DND-41 (cell line): Measurements from ENCODE around the gene COG7.

Experiments used
- ATAC-seq: fragments of 200-7000 bp; cut with Tn5 transposase; 3 replicates; pipeline ENCODE4 v1.9.1; 2021; ENCODE audit warnings: low read depth; ENCODE audit not compliant: insufficient read depth
- DNase-seq: peaks from one replicate; pipeline ENCODE4 v3.0.0-alpha.2; 2020
- H2AFZ ChIP-seq: 2 replicates; pipeline ENCODE4 v1.6.0; 2012; ENCODE audit warnings: low read depth, low read length
- H3K27ac ChIP-seq: 2 replicates; pipeline ENCODE4 v1.5.1; 2012; ENCODE audit warnings: low read length, inconsistent platforms
- H3K27me3 ChIP-seq: fragments of 200-600 bp; sonication (generic); 2 replicates; pipeline ENCODE4 v1.6.0; 2012; ENCODE audit warnings: low read length, mild to moderate bottlenecking, inconsistent platforms; ENCODE audit not compliant: insufficient read depth, poor library complexity
- H3K36me3 ChIP-seq: 2 replicates; pipeline ENCODE4 v1.5.1; 2012; ENCODE audit warnings: low read length, inconsistent platforms; ENCODE audit not compliant: insufficient read depth
- H3K4me1 ChIP-seq: 2 replicates; pipeline ENCODE4 v1.5.1; 2012; ENCODE audit warnings: mild to moderate bottlenecking, low read length; ENCODE audit not compliant: insufficient read depth
- H3K4me2 ChIP-seq: 2 replicates; pipeline ENCODE4 v1.6.0; 2012; ENCODE audit warnings: mild to moderate bottlenecking, moderate library complexity, low read length, inconsistent platforms; ENCODE audit not compliant: insufficient read depth
- H3K4me3 ChIP-seq, 2 experiments: fragments of 200-600 bp in 1 of 2; shearing (Covaris generic) in 1 of 2; 2 replicates each; pipeline ENCODE4 v1.5.1; 2012 to 2016; ENCODE audit warnings: inconsistent platforms in 2 of 2, low read length in 2 of 2, mild to moderate bottlenecking in 2 of 2, low read depth in 1 of 2, moderate library complexity in 1 of 2
- H3K79me2 ChIP-seq: 2 replicates; pipeline ENCODE4 v1.6.0; 2012; ENCODE audit warnings: low read length, inconsistent platforms; ENCODE audit not compliant: insufficient read depth
- H3K9ac ChIP-seq: 2 replicates; pipeline ENCODE4 v1.6.0; 2012; ENCODE audit warnings: low read depth, mild to moderate bottlenecking, inconsistent platforms, low read length, moderate library complexity
- H3K9me3 ChIP-seq: 2 replicates; pipeline ENCODE4 v1.5.1; 2012; ENCODE audit warnings: low read length, moderate library complexity, mild to moderate bottlenecking, inconsistent platforms; ENCODE audit not compliant: insufficient read depth, severe bottlenecking
- H4K20me1 ChIP-seq: 2 replicates; pipeline ENCODE4 v1.6.0; 2012; ENCODE audit warnings: low read length; ENCODE audit not compliant: insufficient read depth
- EZH2 ChIP-seq: IDR thresholded peaks from 3 replicates; pipeline ENCODE4 v1.6.1; 2012; ENCODE audit warnings: borderline replicate concordance, low read depth, mild to moderate bottlenecking, moderate library complexity, low read length, inconsistent platforms; ENCODE audit not compliant: severe bottlenecking
- TF ChIP-seq, protein P1 (sequence below): IDR thresholded peaks from 2 replicates; pipeline ENCODE4 v1.5.1; 2012; ENCODE audit warnings: borderline replicate concordance, low read length, moderate library complexity, mild to moderate bottlenecking; ENCODE audit not compliant: poor library complexity, severe bottlenecking; ENCODE audit errors: extremely low read depth

The COG7 gene

DNA sequence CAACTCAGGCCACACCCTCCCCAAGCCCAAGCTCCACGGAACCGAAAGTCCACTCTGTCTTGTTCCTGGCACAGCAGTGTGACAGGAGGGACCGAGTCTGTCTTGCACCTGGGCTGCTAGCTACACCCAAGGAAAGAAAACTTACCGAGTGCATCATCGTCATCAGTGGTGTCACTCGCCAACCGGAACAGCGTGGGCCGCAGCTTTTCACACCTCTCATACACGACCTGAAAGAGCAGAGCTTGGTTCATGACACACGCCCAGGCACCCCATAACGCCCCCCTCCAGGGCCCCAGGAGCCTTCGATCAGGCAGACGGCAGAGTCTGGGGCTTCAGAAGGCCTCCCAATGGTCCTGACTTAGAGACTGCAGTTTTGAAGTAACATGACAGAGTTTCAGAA is 29.8 kb upstream of the COG7 start:
- ATAC-seq = no peak
- Histone ChIP-seq H3K79me2 (no peaks in the 10 kb centered on the region), H3K4me1 (no peaks in the 10 kb centered on the region), H2AFZ (no peak overlapping the region), H3K9ac (no peak overlapping the region), H3K4me2 (no peak overlapping the region), H3K9me3 (no peaks in the 10 kb centered on the region), H4K20me1 (no peaks in the 10 kb centered on the region), H3K27ac (no peak overlapping the region), H3K4me3 (no peak overlapping the region), H3K36me3 (no peaks in the 10 kb centered on the region), H3K27me3 (no peaks in the 10 kb centered on the region)
- no peak for DNase-seq
- TF ChIP-seq, protein P1, sequence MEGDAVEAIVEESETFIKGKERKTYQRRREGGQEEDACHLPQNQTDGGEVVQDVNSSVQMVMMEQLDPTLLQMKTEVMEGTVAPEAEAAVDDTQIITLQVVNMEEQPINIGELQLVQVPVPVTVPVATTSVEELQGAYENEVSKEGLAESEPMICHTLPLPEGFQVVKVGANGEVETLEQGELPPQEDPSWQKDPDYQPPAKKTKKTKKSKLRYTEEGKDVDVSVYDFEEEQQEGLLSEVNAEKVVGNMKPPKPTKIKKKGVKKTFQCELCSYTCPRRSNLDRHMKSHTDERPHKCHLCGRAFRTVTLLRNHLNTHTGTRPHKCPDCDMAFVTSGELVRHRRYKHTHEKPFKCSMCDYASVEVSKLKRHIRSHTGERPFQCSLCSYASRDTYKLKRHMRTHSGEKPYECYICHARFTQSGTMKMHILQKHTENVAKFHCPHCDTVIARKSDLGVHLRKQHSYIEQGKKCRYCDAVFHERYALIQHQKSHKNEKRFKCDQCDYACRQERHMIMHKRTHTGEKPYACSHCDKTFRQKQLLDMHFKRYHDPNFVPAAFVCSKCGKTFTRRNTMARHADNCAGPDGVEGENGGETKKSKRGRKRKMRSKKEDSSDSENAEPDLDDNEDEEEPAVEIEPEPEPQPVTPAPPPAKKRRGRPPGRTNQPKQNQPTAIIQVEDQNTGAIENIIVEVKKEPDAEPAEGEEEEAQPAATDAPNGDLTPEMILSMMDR = no peak
- TF ChIP-seq EZH2 = no peak

DNA sequence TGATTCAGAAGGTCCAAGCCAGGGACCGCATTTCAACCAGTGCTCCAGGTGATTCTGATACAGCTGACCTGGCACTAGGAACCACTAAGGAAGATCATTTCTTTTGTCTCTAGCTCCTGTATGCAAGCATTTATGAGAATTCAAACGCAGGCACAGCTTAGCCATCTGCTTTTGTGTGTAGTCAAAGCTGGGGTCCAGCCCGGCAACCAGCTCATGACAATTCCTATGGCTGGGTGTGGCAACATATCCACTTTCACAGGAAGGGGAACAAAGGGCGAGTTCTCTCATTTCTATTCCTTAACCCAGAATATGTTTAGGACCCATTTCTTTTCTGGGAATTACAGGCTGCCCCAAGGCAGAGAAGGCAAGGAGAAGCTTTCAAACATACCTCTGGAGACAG is 27.3 kb upstream of the COG7 start:
- ATAC-seq (no peak), DNase-seq (no peak)
- Histone ChIP-seq H3K4me1 (no peaks in the 10 kb centered on the region), H3K36me3 (no peaks in the 10 kb centered on the region), H3K9ac (no peak overlapping the region), H3K9me3 (no peaks in the 10 kb centered on the region), H3K4me2 (no peak overlapping the region), H3K79me2 (no peaks in the 10 kb centered on the region), H3K27me3 (no peaks in the 10 kb centered on the region), H3K27ac (no peak overlapping the region), H2AFZ (no peak overlapping the region), H3K4me3 (no peak overlapping the region), H4K20me1 (no peaks in the 10 kb centered on the region)
- TF ChIP-seq, protein P1 = no peak
- no peak for TF ChIP-seq EZH2

DNA sequence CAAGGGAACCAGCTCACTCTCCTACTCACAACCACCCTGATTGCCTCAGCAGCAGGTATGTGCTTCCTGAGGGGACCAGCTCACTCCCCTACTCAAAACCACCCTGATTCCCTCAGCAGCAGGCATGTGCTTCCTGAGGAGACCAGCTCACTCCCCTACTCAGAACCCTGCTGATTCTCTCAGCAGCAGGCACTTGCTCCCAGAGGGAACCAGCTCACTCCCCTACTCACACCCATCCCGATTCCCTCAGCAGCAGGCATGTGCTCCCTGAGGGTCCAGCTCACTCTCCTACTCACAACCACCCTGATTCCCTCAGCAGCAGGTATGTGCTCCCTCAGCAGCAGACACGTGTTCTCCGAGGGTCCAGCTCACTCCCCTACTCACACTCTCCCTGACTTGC is 26.1 kb upstream of the COG7 start:
- no peaks in the 10 kb centered on the region for H3K27me3 ChIP-seq
- TF ChIP-seq, protein P1 = no peak
- no peak for TF ChIP-seq EZH2
- H3K9me3 ChIP-seq = no peaks in the 10 kb centered on the region
- no peak overlapping the region for H3K27ac ChIP-seq
- no peak overlapping the region for H3K4me3 ChIP-seq
- H3K79me2 ChIP-seq = no peaks in the 10 kb centered on the region
- H3K36me3 ChIP-seq = no peaks in the 10 kb centered on the region
- H3K4me2 ChIP-seq = no peak overlapping the region
- no peak for DNase-seq
- ATAC-seq = no peak
- H3K4me1 ChIP-seq = no peaks in the 10 kb centered on the region
- no peak overlapping the region for H3K9ac ChIP-seq
- H4K20me1 ChIP-seq = no peaks in the 10 kb centered on the region
- no peak overlapping the region for H2AFZ ChIP-seq

DNA sequence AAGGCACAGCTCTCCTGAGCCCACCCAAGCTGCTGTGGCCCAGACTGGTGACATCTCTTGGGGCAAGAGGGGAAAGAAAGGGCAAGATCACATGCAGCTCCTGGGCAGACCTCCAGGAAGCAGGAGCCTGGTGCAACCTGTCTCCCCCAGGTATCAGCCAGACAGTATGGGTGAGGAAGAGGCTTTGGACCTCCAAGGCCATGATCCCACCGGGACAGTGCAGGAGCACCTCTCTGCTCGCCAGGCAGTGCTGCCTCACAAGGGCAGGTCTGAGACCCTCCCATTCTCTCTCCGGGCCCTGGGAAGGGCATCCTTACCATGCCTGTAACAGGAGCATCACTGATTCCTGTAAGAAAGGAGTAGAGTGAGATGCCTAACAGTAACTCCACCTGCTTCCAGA is 25.6 kb upstream of the COG7 start:
- H4K20me1 ChIP-seq = no peaks in the 10 kb centered on the region
- H3K27me3 ChIP-seq = no peaks in the 10 kb centered on the region
- no peaks in the 10 kb centered on the region for H3K36me3 ChIP-seq

More for the DNA sequence above, 25.6 kb upstream of the COG7 start:
- H3K4me1 ChIP-seq = no peaks in the 10 kb centered on the region
- H3K27ac ChIP-seq = no peak overlapping the region
- ATAC-seq (no peak), DNase-seq (no peak)
- TF ChIP-seq, protein P1 = no peak
- TF ChIP-seq EZH2 = no peak
- H3K9ac ChIP-seq = no peak overlapping the region
- H3K4me2 ChIP-seq = no peak overlapping the region
- no peak overlapping the region for H3K4me3 ChIP-seq
- H2AFZ ChIP-seq = no peak overlapping the region
- no peaks in the 10 kb centered on the region for H3K9me3 ChIP-seq
- H3K79me2 ChIP-seq = no peaks in the 10 kb centered on the region
